Stimulated activated CD8-positive, alpha-beta memory T cell treated with anti-CD3 and anti-CD28 coated beads, Interleukin-15, amount 100 ng/mL, for 4 hours (primary cell): Measurements from ENCODE around the gene FAM13A.
A peak's percentile ranks its signal among the peaks of the same experiment; 100 is the strongest.

Experiments used
- DNase-seq, 2 donors: peaks; one replicate each; pipeline ENCODE4 v3.0.0-alpha.2; 2020; ENCODE audit warnings: low read depth in 2 of 2

FAM13A gene

GRCh38 chr4:88843067-88843685, 213.8 kb downstream of the FAM13A start:
- DNase-seq = no peak

GRCh38 chr4:88841635-88842034, 215.3 kb downstream of the FAM13A start:
- no peak for DNase-seq

GRCh38 chr4:88836216-88836615, 220.8 kb downstream of the FAM13A start:
- DNase-seq = no peak

GRCh38 chr4:88831031-88831430, 226.0 kb downstream of the FAM13A start:
- DNase-seq = no peak

- DNase-seq = no peak
Measured at GRCh38 chr4:88830598-88830997, 226.4 kb downstream of the FAM13A start.

GRCh38 chr4:88828842-88829571, 228.0 kb downstream of the FAM13A start:
- DNase-seq = no peak

GRCh38 chr4:88827442-88827841, 229.5 kb downstream of the FAM13A start:
- no peak for DNase-seq

GRCh38 chr4:88826771-88827170, 230.2 kb downstream of the FAM13A start:
- DNase-seq = no peak

- DNase-seq = no peak
Measured at GRCh38 chr4:88825931-88826330, 231.1 kb downstream of the FAM13A start.

- peak; percentile 7 to 32 for DNase-seq
Measured at GRCh38 chr4:88823058-88823919, 233.7 kb downstream of the FAM13A start.

GRCh38 chr4:88822034-88822789, 234.8 kb downstream of the FAM13A start:
- DNase-seq = no peak

- DNase-seq = no peak
Measured at GRCh38 chr4:88821522-88821921, 235.5 kb downstream of the FAM13A start.

- no peak for DNase-seq
Measured at GRCh38 chr4:88820698-88821415, 236.1 kb downstream of the FAM13A start.

GRCh38 chr4:88819818-88820697, 236.9 kb downstream of the FAM13A start:
- DNase-seq = no peak

- DNase-seq = peak in 1 of 2 donors; percentile 8
Measured at GRCh38 chr4:88818631-88819470, 238.1 kb downstream of the FAM13A start.

GRCh38 chr4:88817740-88818139, 239.2 kb downstream of the FAM13A start:
- DNase-seq = no peak

GRCh38 chr4:88816360-88816759, 240.6 kb downstream of the FAM13A start:
- no peak for DNase-seq

GRCh38 chr4:88814043-88814617, 242.9 kb downstream of the FAM13A start:
- no peak for DNase-seq

GRCh38 chr4:88813013-88813412, 244.0 kb downstream of the FAM13A start:
- DNase-seq = no peak
